CD4-positive, alpha-beta T cell treated with Interleukin-10 for 1 hour (primary cell): ENCODE measurements around the gene GPR158.

Source experiments
- DNase-seq: peaks from one replicate; pipeline ENCODE4 v3.0.0-alpha.2; 2020

The GPR158 gene

GRCh38 chr10:25209618-25210017 lies 34.8 kb downstream of the GPR158 start:
- DNase-seq = no peak

- no peak for DNase-seq
Measured at GRCh38 chr10:25210265-25210664, 35.5 kb downstream of the GPR158 start.

GRCh38 chr10:25220156-25220555 lies 45.4 kb downstream of the GPR158 start:
- DNase-seq = no peak

- DNase-seq = no peak
Measured at GRCh38 chr10:25222085-25222660, 47.4 kb downstream of the GPR158 start.

GRCh38 chr10:25226775-25227682 lies 52.2 kb downstream of the GPR158 start:
- DNase-seq = peak; percentile 0

GRCh38 chr10:25231751-25232150 lies 57.0 kb downstream of the GPR158 start:
- DNase-seq = no peak

GRCh38 chr10:25232204-25232603 lies 57.4 kb downstream of the GPR158 start:
- DNase-seq = no peak

GRCh38 chr10:25245165-25245564 lies 70.4 kb downstream of the GPR158 start:
- DNase-seq = no peak

GRCh38 chr10:25257646-25258045 lies 82.8 kb downstream of the GPR158 start:
- DNase-seq = no peak

GRCh38 chr10:25261110-25261509 lies 86.3 kb downstream of the GPR158 start:
- DNase-seq = no peak

- no peak for DNase-seq
Measured at GRCh38 chr10:25261558-25261957, 86.8 kb downstream of the GPR158 start.

GRCh38 chr10:25263931-25264330 lies 89.1 kb downstream of the GPR158 start:
- DNase-seq = no peak

- DNase-seq = no peak
Measured at GRCh38 chr10:25278180-25278579, 103.4 kb downstream of the GPR158 start.

- no peak for DNase-seq
Measured at GRCh38 chr10:25280076-25280475, 105.3 kb downstream of the GPR158 start.

- no peak for DNase-seq
Measured at GRCh38 chr10:25280573-25280972, 105.8 kb downstream of the GPR158 start.

- no peak for DNase-seq
Measured at GRCh38 chr10:25285809-25286208, 111.0 kb downstream of the GPR158 start.

GRCh38 chr10:25288181-25288580 lies 113.4 kb downstream of the GPR158 start:
- DNase-seq = no peak

GRCh38 chr10:25294032-25294926 lies 119.5 kb downstream of the GPR158 start:
- no peak for DNase-seq

- no peak for DNase-seq
Measured at GRCh38 chr10:25296324-25296723, 121.5 kb downstream of the GPR158 start.

GRCh38 chr10:25297466-25297865 lies 122.7 kb downstream of the GPR158 start:
- DNase-seq = no peak

GRCh38 chr10:25300073-25300472 lies 125.3 kb downstream of the GPR158 start:
- DNase-seq = no peak

GRCh38 chr10:25304606-25305005 lies 129.8 kb downstream of the GPR158 start:
- no peak for DNase-seq

- DNase-seq = no peak
Measured at GRCh38 chr10:25306386-25306785, 131.6 kb downstream of the GPR158 start.
